HG02610 (cell line): Measurements from ENCODE around the gene USP19.
A peak's percentile ranks its signal among the peaks of the same experiment; 100 is the strongest.

Experiments
- ATAC-seq: cut with Tn5 transposase; IDR thresholded peaks from one replicate; pipeline ENCODE4 v1.9.1; 2021; ENCODE audit warnings: mild to moderate bottlenecking, moderate library complexity; ENCODE audit not compliant: unreplicated experiment

USP19 gene

GRCh38 chr3:49104052-49104426, 16.6 kb downstream of the USP19 start:
- no peak for ATAC-seq

GRCh38 chr3:49100046-49100615, 20.5 kb downstream of the USP19 start:
- no peak for ATAC-seq

- ATAC-seq = no peak
Measured at GRCh38 chr3:49098910-49099630, 21.6 kb downstream of the USP19 start.

- ATAC-seq = no peak
Measured at GRCh38 chr3:49098429-49098828, 22.2 kb downstream of the USP19 start.

GRCh38 chr3:49093853-49094767, 26.5 kb downstream of the USP19 start, which contains the start of gene QRICH1:
TSS of gene QRICH1 (minus strand) at chr3:49094071. CDS start at chr3:49077017, 17,054 bp downstream.
- peak; percentile 85 for ATAC-seq

GRCh38 chr3:49092938-49093852, 27.4 kb downstream of the USP19 start:
- ATAC-seq = peak; percentile 33

- ATAC-seq = no peak
Measured at GRCh38 chr3:49081429-49081828, 39.2 kb downstream of the USP19 start.

- no peak for ATAC-seq
Measured at GRCh38 chr3:49079270-49079669, 41.4 kb downstream of the USP19 start.

GRCh38 chr3:49076646-49077045, 44.0 kb downstream of the USP19 start:
- ATAC-seq = no peak

GRCh38 chr3:49076116-49076515, 44.5 kb downstream of the USP19 start:
- no peak for ATAC-seq
